IPS-20b (cell line): ENCODE results near the gene ECI2.

ENCODE experiments used
- H3K27ac ChIP-seq: one replicate; pipeline ENCODE4 v1.5.1; 2013; ENCODE audit warnings: low read length
- H3K27me3 ChIP-seq: 2 replicates; pipeline ENCODE4 v1.6.1; 2013; ENCODE audit warnings: mild to moderate bottlenecking, low read length, inconsistent platforms; ENCODE audit not compliant: insufficient read depth
- H3K36me3 ChIP-seq: 2 replicates; pipeline ENCODE4 v1.6.1; 2013; ENCODE audit warnings: low read depth, mild to moderate bottlenecking, inconsistent platforms, low read length, moderate library complexity; ENCODE audit not compliant: insufficient read depth
- H3K4me1 ChIP-seq: 2 replicates; pipeline ENCODE4 v1.6.1; 2013; ENCODE audit warnings: mild to moderate bottlenecking, control low read depth, inconsistent platforms, low read length, moderate library complexity; ENCODE audit not compliant: insufficient read depth
- H3K4me3 ChIP-seq: 2 replicates; pipeline ENCODE4 v1.5.1; 2013; ENCODE audit warnings: mild to moderate bottlenecking, low read length, inconsistent platforms
- H3K9ac ChIP-seq: 2 replicates; pipeline ENCODE4 v1.6.1; 2013; ENCODE audit warnings: low read depth, mild to moderate bottlenecking, inconsistent platforms, low read length, moderate library complexity
- H3K9me3 ChIP-seq: 2 replicates; pipeline ENCODE4 v1.6.1; 2013; ENCODE audit warnings: mild to moderate bottlenecking, low read depth, low read length, inconsistent platforms; ENCODE audit not compliant: insufficient read depth

ECI2 gene, protein sequence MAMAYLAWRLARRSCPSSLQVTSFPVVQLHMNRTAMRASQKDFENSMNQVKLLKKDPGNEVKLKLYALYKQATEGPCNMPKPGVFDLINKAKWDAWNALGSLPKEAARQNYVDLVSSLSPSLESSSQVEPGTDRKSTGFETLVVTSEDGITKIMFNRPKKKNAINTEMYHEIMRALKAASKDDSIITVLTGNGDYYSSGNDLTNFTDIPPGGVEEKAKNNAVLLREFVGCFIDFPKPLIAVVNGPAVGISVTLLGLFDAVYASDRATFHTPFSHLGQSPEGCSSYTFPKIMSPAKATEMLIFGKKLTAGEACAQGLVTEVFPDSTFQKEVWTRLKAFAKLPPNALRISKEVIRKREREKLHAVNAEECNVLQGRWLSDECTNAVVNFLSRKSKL

DNA sequence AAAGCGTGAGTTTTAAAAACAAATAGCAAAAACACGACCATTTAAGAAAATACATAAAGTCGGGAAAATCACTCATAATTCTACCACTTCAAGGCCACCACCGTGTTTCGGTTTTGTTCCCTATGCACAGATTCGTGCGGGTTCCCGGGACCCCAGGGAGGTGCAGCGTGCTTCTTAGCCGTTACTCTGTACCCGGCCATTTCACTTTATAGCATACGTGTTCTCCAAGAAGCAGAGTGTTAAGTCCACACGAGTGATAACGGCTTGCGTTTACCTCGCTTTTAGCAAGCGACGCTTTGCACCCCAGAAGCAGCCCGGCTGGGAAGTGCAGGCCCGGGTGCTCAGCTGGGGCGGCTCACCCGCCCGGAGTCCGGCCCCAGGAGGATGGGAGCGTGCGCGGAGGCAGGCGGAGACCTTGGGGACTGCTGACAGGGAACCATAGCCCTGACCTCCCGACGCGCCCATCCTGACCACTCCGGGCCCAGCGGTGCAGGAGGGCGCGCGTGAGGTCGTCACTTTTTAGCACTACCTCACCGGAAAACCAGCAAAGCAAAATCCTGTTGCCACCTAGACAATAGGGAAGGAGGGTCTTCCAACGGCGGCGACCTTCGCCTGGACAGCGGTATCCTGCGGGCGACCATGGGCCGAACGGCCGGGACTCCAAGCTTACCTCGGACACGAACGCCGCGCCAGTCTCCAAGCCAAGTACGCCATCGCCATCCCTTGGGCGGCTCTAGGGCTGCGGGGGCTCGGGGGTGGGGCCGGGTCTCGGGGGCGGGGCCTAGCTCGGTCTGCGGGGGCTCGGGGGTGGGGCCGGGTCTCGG lies at the start of gene ECI2:
ECI2 (minus strand) TSS at position 735 of the 824 bp plus-strand sequence; CDS start at position 720, 15 bp downstream.
- Histone ChIP-seq H3K27me3 (no peaks in the 10 kb centered on the region), H3K9ac (peak within 1 kb of the TSS; percentile 87), H3K4me3 (peak within 1 kb of the TSS; percentile 87), H3K4me1 (peaks cover 16% of the 10 kb centered on the region; the same call in 1 of the 2 replicates), H3K27ac (peak within 1 kb of the TSS; percentile 19), H3K36me3 (peaks cover 31% of the 10 kb centered on the region), H3K9me3 (peaks cover 7% of the 10 kb centered on the region)

DNA sequence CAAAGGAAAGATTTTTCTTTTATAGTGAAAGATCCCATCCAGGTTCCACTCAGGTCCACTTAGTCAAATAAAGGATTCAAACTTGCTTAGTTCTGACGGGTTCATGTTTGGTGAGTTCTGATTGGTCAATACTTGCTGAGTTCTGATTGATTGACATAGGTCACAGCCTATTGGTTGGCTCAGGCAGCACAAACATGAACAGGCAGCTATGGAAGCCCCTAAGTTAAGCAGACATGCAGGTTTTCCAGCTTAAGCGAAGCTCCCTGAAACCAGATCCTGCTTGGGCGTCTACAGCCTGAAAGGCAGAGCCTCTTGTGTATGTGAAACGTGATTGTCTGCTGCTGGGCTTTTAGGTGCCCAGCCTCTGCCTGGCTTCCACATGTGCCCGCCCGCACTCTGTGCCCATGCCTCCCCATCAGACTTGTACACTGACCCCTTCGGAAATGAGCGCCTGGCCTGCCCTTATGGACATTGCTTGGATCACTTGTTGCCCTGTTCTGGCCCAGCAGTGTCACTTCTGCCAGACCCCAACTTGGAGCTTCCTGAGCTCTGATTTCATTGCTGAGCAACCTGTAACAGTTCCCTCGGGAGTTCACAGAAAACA lies 45.4 kb upstream of the ECI2 start:
- no peak overlapping the region for H3K4me3 ChIP-seq

DNA sequence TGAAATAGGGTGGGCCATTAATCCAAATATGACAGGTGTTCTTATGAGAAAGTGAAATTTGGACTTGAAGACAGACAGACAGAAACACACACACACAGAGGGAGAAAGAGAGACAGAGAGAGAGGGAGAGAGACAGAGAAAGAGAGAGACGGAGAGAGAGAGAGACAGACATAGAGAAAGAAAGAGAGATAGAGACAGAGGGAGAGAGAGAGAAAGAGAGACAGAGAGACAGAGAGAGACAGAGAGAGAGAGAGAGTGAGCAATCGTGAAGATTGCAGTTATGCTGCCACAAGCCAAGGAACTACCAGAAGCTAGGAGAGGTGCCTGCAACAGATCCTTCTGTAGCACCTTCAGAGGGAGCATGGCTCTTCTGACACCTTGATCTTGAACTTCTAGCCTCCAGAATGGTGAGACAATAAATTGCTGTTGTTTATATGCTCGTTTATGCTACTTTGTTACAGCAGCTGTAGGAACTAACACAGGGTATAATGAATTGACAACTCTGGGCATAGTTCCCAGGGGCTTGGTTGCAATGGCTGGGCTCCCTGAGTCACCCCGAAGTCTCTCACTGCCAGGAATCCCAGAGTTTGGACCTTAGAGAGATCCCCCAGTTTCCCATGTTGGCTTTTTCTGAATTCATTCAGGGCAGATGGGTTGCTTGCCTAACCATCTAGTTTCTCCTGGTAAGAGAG lies 44.7 kb upstream of the ECI2 start:
- no peaks in the 10 kb centered on the region for H3K27me3 ChIP-seq
- H3K9ac ChIP-seq, result no peak overlapping the region
- no peaks in the 10 kb centered on the region for H3K9me3 ChIP-seq
- H3K27ac ChIP-seq, result no peak overlapping the region
- H3K36me3 ChIP-seq, result no peaks in the 10 kb centered on the region
- no peak overlapping the region for H3K4me3 ChIP-seq
- 0 out of 2 replicates have a peak, but pooled peaks cover 4% of the 10 kb centered on the region for H3K4me1 ChIP-seq

More for the DNA sequence above, 45.4 kb upstream of the ECI2 start:
- no peaks in the 10 kb centered on the region for H3K9me3 ChIP-seq
- 0 out of 2 replicates have a peak, but pooled peaks cover 4% of the 10 kb centered on the region for H3K4me1 ChIP-seq
- no peak overlapping the region for H3K9ac ChIP-seq
- no peaks in the 10 kb centered on the region for H3K36me3 ChIP-seq
- no peaks in the 10 kb centered on the region for H3K27me3 ChIP-seq
- no peak overlapping the region for H3K27ac ChIP-seq

DNA sequence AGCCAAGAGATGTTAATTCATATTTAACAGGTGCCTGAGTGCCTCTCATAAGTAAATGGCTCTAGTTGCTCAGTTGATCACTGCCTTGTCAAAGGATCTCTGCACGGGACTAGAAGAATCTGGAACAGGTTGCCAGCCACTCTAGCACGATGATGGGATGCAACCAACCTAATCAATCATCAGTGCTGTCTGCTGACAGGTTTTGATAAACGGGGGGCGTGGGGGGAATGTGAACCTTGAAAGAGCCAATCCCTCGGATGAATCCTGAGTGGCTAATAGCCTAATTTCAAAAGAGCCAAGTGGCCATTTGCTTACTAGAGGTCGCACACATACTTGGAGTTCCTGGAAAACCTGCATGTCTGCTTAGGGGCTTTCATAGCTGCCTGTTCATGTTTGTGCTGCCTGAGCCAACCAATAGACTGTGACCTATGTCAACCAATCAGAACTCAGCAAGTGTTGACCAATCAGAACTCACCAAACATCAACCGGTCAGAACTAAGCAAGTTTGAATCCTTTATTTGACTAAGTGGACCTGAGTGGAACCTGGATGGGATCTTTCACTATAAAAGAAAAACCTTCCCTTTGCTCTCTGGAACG lies 43.5 kb upstream of the ECI2 start:
- Histone ChIP-seq H3K27ac (no peak overlapping the region), H3K4me3 (no peak overlapping the region), H3K9me3 (no peaks in the 10 kb centered on the region)

DNA sequence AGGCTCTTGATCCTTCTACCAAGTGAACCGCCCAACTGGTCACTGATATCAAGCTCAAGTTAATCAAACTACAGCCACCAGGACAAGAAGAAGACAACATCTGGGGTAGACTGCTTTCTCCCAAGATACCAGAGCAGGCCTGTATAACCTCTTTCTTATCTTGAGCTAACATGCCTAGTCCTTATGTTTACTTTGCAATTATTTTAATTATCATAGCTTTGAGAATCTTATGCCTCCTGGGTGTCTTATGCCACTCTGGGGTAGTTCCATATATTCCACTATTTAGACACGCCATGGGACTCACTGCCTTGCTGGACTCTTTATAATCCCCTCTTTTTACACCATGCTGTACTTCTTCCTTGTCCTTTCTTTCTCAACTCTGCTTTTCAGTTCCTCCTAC lies 41.5 kb upstream of the ECI2 start:
- Histone ChIP-seq H3K4me1 (peaks cover 8% of the 10 kb centered on the region), H3K27me3 (no peaks in the 10 kb centered on the region), H3K4me3 (no peak overlapping the region), H3K36me3 (no peaks in the 10 kb centered on the region), H3K9ac (no peak overlapping the region), H3K9me3 (no peaks in the 10 kb centered on the region), H3K27ac (no peak overlapping the region)

More for the DNA sequence above, 43.5 kb upstream of the ECI2 start:
- Histone ChIP-seq H3K27me3 (no peaks in the 10 kb centered on the region), H3K9ac (no peak overlapping the region), H3K36me3 (no peaks in the 10 kb centered on the region), H3K4me1 (peaks cover 4% of the 10 kb centered on the region; the same call in 1 of the 2 replicates)

DNA sequence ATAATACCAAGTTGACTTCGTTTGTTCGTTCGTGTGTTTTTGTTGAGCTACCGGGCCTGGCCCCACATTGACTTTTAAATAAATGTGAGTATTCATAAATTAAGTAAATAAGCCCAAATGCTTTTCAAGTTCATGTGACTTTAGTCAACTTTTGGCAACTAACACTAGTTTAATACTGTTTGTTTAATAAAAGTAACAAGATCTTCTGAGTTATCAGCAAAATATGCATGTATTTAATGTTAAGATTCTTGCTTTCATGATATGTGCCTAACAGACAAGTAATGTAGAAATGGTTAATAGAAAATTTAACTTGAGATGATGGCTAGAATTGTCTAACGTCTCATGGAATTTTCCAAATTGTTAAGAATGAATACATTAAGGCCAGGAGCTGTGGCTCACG lies 38.7 kb upstream of the ECI2 start:
- Histone ChIP-seq H3K4me3 (no peak overlapping the region), H3K27ac (no peak overlapping the region), H3K4me1 (peaks cover 13% of the 10 kb centered on the region), H3K9me3 (no peaks in the 10 kb centered on the region), H3K36me3 (no peaks in the 10 kb centered on the region), H3K27me3 (no peaks in the 10 kb centered on the region; the same call in 1 of the 2 replicates), H3K9ac (no peak overlapping the region)

DNA sequence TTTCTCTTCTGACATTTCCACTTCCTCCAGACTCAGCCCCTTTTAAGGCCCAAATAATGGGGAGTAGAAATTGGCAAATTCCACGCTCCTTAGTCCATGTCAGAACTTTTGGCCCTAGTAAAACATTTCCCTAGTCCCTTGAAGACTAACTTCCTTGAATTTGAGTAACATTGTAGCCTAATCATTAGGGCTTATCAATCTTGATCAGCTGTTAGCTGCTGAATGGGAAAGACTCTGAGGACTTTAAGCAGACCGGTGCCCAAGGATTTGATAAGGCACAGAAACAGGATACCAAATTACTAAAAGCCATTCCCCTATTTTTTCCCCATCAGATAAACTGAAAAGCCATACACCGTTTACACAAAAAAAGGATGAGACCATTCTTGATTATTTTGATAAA lies 37.0 kb upstream of the ECI2 start:
- Histone ChIP-seq H3K9me3 (peaks cover 8% of the 10 kb centered on the region), H3K4me1 (peaks cover 22% of the 10 kb centered on the region), H3K27me3 (no peaks in the 10 kb centered on the region; the same call in 1 of the 2 replicates), H3K36me3 (no peaks in the 10 kb centered on the region; the same call in 1 of the 2 replicates), H3K4me3 (no peak overlapping the region), H3K27ac (no peak overlapping the region), H3K9ac (no peak overlapping the region)

DNA sequence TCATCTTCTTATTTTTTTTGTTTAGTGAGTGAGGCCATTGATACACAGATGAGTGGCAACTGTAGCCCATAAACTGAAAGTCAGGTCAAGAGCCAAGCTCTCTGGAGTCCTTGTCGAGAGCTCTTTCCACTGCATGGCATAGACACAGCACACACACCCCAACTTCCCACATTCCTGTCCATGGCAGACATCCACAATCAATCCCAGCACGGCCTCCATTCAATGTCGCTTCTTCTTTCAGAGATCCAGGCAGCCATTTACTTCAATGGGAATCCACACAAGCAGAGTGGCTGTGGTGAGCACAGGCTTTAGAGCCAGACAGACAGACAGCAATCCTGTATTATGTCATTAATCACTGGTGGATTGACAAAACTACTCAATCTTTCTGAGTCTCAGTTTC lies 34.9 kb upstream of the ECI2 start:
- no peak overlapping the region for H3K27ac ChIP-seq
- H3K9me3 ChIP-seq, result peaks cover 10% of the 10 kb centered on the region
- no peak overlapping the region for H3K4me3 ChIP-seq

DNA sequence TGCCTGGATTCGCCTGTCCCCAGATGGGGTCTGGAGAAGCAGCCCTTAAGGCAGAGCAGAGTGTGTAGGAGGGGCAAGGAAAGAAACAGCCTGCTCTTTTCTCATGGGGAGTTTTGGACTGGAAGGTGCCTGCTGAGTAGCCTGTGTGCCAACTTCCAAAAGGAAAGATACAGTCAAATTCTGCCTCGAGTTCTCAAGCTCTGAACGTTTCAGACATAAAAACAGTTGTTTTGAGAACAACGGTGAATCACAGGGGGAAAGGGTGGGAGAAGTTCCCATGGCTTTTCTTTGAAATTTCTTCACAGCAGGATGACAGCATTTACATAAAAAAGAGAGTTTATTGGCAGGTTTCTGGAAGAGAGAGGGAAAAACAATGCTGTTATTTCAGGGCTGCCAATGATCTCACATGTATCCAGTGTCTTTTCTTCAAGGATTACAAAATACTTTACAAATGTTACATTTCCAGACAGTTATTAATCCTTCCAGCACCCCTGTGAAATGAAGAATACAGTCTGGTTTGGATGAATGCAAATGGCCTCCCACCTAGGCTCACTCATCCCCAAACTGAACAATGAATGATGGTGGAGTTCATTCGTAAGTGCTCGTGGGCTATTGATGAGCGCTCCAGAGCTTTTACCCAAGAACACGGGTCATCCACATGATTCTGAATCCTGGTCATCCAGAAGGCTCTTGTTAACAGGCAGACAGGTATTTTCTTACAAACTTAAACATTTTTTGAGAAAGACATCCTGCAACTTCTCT lies 33.8 kb upstream of the ECI2 start:
- Histone ChIP-seq H3K36me3 (no peaks in the 10 kb centered on the region; the same call in 1 of the 2 replicates), H3K4me3 (peak overlapping the region; percentile 38), H3K27me3 (no peaks in the 10 kb centered on the region; the same call in 1 of the 2 replicates), H3K4me1 (peaks cover 22% of the 10 kb centered on the region), H3K9ac (peak overlapping the region; percentile 28; the same call in 1 of the 2 replicates), H3K27ac (no peak overlapping the region), H3K9me3 (peaks cover 10% of the 10 kb centered on the region)

More for the DNA sequence above, 34.9 kb upstream of the ECI2 start:
- Histone ChIP-seq H3K27me3 (no peaks in the 10 kb centered on the region; the same call in 1 of the 2 replicates), H3K36me3 (no peaks in the 10 kb centered on the region; the same call in 1 of the 2 replicates), H3K4me1 (peaks cover 22% of the 10 kb centered on the region), H3K9ac (no peak overlapping the region)

DNA sequence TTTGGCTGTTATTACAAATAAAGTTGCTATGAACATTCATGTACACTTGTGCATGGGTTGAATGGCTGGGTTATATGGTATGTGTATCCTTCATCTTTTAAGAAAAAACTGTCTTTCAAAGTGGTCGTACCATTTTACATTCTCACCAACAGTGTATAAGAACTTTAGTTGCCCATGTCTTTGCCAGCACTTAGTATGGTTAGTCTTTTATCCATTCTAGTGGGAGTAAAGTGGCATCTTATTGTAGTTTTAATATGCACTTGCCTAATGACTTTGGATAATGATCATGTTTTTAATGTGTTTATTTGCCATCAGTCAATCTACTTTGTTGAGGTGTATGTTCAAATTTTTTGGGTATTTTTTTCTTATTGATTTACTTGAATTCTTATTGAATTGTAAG lies 32.5 kb upstream of the ECI2 start:
- Histone ChIP-seq H3K9me3 (peaks cover 10% of the 10 kb centered on the region), H3K9ac (no peak overlapping the region), H3K4me1 (peaks cover 22% of the 10 kb centered on the region), H3K4me3 (no peak overlapping the region; the same call in 1 of the 2 replicates), H3K27me3 (no peaks in the 10 kb centered on the region; the same call in 1 of the 2 replicates), H3K27ac (no peak overlapping the region), H3K36me3 (no peaks in the 10 kb centered on the region; the same call in 1 of the 2 replicates)
